Measurements from ENCODE around the gene PRSS27.
"Not testable (repeated sequence)": the region's sequence is repeated elsewhere in the genome, so short reads cannot be mapped to it uniquely, and the experiment has no call there.

The PRSS27 gene

GRCh38 chr16:2724088-2724676 lies 4.2 kb upstream of the PRSS27 start:
- ChIA-PET CTCF (interaction anchor here (1.0 kb wide), 1 partner anchor 15 kb away, joined by 3 read pairs; no protein-coding TSS in a partner anchor), POLR2A (no interaction called here)
- H3K4me3 ChIP-seq (ENCODE audit: low read depth, low read length) = no peak overlapping the region
- DNase-seq (ENCODE audit: low read depth, low spot score) = no peak
- no peak for TF ChIP-seq CTCF (IDR thresholded peaks at IDR 0.05; ENCODE audit: insufficient read depth, low read length, missing control alignments)

- DNase-seq (ENCODE audit: low read depth, low spot score); POLR2A ChIA-PET: not testable (repeated sequence)
- CTCF ChIA-PET = interaction anchor here (0.9 to 1.4 kb wide), 3 partner anchors 13 to 100 kb away, joined by 3 read pairs; no protein-coding TSS in a partner anchor
Observed at GRCh38 chr16:2721634-2722173, 1.7 kb upstream of the PRSS27 start.

DNA sequence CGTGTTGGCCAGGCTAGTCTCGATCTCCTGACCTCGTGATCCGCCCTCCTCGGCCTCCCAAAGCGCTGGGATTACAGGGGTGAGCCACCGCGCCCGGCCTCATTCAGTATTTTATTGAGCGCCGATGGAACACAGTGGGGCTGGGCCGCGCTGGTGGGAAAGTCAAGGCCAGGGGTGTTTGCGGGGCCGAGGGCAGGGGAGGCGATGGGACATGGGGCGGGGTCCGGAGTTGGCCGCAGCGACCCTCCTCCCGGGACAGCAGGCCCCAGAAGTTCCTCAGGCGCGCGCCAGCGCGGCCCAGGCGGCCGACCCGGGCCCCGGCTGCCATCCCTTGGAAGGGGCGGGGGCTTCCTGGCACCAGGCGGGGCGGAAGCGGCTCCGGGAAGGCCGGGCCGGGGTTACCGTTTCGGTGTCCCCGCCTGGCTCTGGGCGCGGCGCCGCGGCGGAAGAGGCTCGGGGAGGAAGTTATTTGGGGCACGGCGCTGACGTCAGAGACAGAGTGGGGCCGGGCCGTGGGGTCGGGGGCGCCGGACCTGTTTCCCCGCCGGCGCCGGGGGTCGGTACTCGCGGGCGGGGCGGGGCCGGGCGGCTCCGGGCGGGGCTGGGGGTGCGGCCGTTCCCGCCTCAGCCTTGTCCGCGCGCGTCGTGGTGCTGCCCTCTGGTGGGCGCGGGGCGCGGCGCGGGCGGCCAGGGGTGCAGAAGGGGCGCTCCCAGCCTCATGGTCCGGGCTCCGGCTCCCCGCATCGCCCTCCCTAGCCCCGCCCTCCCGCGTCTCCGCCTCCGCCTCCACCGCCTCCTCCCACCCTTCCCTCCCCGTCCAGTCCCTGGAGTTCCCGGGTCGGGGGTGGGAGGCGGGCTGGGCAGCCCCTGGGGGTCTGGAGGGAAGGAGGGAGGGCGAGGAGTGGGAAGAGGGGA lies 952 bp upstream of the PRSS27 start:
- peak overlapping the region; percentile 64 for H3K4me3 ChIP-seq (ENCODE audit: low read depth, low read length)
- peak; percentile 2 for DNase-seq (ENCODE audit: low read depth, low spot score)
- POLR2A ChIA-PET = interaction anchor here (0.7 kb wide), 1 partner anchor 39 kb away, joined by 3 read pairs; the partner anchor contains the start of gene KCTD5
- CTCF ChIA-PET = interaction anchor here (0.8 to 1.5 kb wide), 4 partner anchors 8 to 199 kb away, joined by 3 to 6 read pairs (median 4); no protein-coding TSS in a partner anchor
- peak; percentile 61 for TF ChIP-seq CTCF (IDR thresholded peaks at IDR 0.05; ENCODE audit: insufficient read depth, low read length, missing control alignments)

More at GRCh38 chr16:2721634-2722173, 1.7 kb upstream of the PRSS27 start:
- H3K4me3 ChIP-seq (ENCODE audit: low read depth, low read length) = peak overlapping the region; percentile 64

DNA sequence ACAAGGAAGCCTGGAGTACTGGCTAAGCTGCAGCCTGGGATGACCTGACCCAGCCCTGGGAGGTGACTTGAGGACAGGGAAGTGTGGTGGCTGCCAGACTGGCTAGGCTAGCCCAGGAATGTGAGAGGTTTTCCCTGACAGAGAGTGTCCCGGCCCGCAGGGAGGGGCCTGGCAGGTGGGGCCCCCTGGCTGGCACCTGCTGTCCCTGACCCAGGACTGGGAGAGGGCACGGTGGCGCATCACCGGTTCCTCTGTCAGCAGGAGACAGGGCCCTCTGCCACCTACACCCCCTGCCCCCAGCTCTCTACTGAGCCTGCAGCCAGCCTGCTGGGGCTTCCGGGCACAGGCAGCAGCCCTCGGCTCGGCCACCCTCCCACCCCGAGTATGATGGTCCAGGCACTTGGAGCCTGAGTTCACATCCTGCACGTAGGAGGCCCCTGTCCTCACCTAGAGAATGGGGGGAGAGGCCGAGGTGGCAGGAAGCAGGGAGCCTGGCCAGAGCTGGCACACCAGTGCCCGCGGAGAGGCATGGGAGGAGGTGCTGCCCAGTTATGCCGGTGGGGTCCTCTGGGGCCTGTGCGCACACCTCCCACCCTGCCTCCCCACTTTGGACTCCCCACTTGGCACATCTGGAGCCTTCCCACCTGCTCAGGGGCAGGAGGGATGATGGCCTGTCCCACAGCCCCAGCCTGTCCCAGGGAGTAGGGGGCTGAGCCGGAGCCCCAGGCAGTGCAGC lies 528 bp downstream of the PRSS27 start:
- TF ChIP-seq CTCF (IDR thresholded peaks at IDR 0.05; ENCODE audit: insufficient read depth, low read length, missing control alignments) = no peak
- POLR2A ChIA-PET = interaction anchor here (1.1 kb wide), 1 partner anchor 9 kb away, joined by 4 read pairs; no protein-coding TSS in a partner anchor
- DNase-seq (ENCODE audit: low read depth, low spot score) = no peak
- CTCF ChIA-PET = interaction anchor here (0.6 to 1.5 kb wide), 3 partner anchors 9 to 149 kb away, joined by 3 to 6 read pairs (median 4); no protein-coding TSS in a partner anchor
- H3K4me3 ChIP-seq (ENCODE audit: low read depth, low read length) = no peak overlapping the region

GRCh38 chr16:2717383-2718263 lies 2.4 kb downstream of the PRSS27 start:
- CTCF ChIA-PET = no interaction called here
- no peak for TF ChIP-seq CTCF (IDR thresholded peaks at IDR 0.05; ENCODE audit: insufficient read depth, low read length, missing control alignments)
- no peak overlapping the region for H3K4me3 ChIP-seq (ENCODE audit: low read depth, low read length)
- POLR2A ChIA-PET = interaction anchor here (0.8 kb wide), 1 partner anchor 35 kb away, joined by 3 read pairs; the partner anchor contains the start of gene KCTD5
- DNase-seq (ENCODE audit: low read depth, low spot score) = no peak

All from AG04449 (cell line).